Keratinocyte (primary cell): ENCODE data around the gene COX7B2. TPM values are rescaled to one million over a fixed set of nuclear protein-coding genes. Genes with fewer than 3 reads are reported as not detected.

Source experiments
- DNase-seq: peaks from one replicate; pipeline ENCODE4 v3.0.0-alpha.2; 2011; ENCODE audit warnings: low read depth, missing footprints, low spot score
- FAIRE-seq: peaks from 2 replicates; lab custom pipeline; 2011; peaks lifted over from hg19 to GRCh38; lab: Jason Lieb, UNC
- H2AFZ ChIP-seq: 2 replicates; pipeline ENCODE4 v1.6.0; 2012; ENCODE audit warnings: low read length, control low read depth, inconsistent platforms; ENCODE audit not compliant: control insufficient read depth
- H3K27ac ChIP-seq: 2 replicates; pipeline ENCODE4 v1.5.1; 2011; ENCODE audit warnings: low read length; ENCODE audit not compliant: control insufficient read depth, insufficient read depth
- H3K27me3 ChIP-seq: 3 replicates; pipeline ENCODE4 v1.6.0; 2011; ENCODE audit warnings: low read length; ENCODE audit not compliant: control insufficient read depth, insufficient read depth; ENCODE audit errors: extremely low read depth
- H3K36me3 ChIP-seq, 2 experiments: 2 replicates in 1 of 2; 3 replicates in 1 of 2; pipeline ENCODE4 v1.5.1; 2011; ENCODE audit warnings: low read length in 2 of 2, mild to moderate bottlenecking in 1 of 2; ENCODE audit not compliant: control insufficient read depth in 2 of 2, insufficient read depth in 2 of 2; ENCODE audit errors: extremely low read depth in 1 of 2
- H3K4me1 ChIP-seq: 3 replicates; pipeline ENCODE4 v1.5.1; 2011; ENCODE audit warnings: low read length; ENCODE audit not compliant: control insufficient read depth, insufficient read depth; ENCODE audit errors: extremely low read depth
- H3K4me2 ChIP-seq: 3 replicates; pipeline ENCODE4 v1.6.0; 2011; ENCODE audit warnings: low read depth, low read length; ENCODE audit not compliant: control insufficient read depth, insufficient read depth; ENCODE audit errors: extremely low read depth
- H3K4me3 ChIP-seq, 3 experiments: fragments of 200-600 bp in 1 of 3; sonication (generic) in 1 of 3; 2 replicates in 2 of 3; 3 replicates in 1 of 3; pipeline ENCODE4 v1.5.1; 2011 to 2016; ENCODE audit warnings: low read length in 3 of 3, mild to moderate bottlenecking in 3 of 3, control low read depth in 2 of 3, inconsistent platforms in 1 of 3, low read depth in 1 of 3, mixed read lengths in 1 of 3, mixed run types in 1 of 3, moderate library complexity in 1 of 3; ENCODE audit not compliant: control insufficient read depth in 2 of 3, insufficient read depth in 2 of 3; ENCODE audit errors: extremely low read depth in 1 of 3
- H3K79me2 ChIP-seq: 2 replicates; pipeline ENCODE4 v1.6.0; 2012; ENCODE audit warnings: low read length; ENCODE audit not compliant: control insufficient read depth, insufficient read depth
- H3K9ac ChIP-seq: 3 replicates; pipeline ENCODE4 v1.6.0; 2011; ENCODE audit warnings: low read length; ENCODE audit not compliant: control insufficient read depth, insufficient read depth; ENCODE audit errors: extremely low read depth
- H3K9me1 ChIP-seq: 3 replicates; pipeline ENCODE4 v1.6.0; 2011; ENCODE audit warnings: low read length; ENCODE audit not compliant: control insufficient read depth, insufficient read depth; ENCODE audit errors: extremely low read depth
- H3K9me3 ChIP-seq: 2 replicates; pipeline ENCODE4 v1.5.1; 2012; ENCODE audit warnings: low read depth, low read length; ENCODE audit not compliant: control insufficient read depth
- H4K20me1 ChIP-seq: 3 replicates; pipeline ENCODE4 v1.6.0; 2011; ENCODE audit warnings: low read length; ENCODE audit not compliant: control insufficient read depth, insufficient read depth; ENCODE audit errors: extremely low read depth
- CTCF ChIP-seq, 3 experiments: IDR thresholded peaks in 1 of 3; conservative IDR thresholded peaks in 1 of 3; optimal IDR thresholded peaks in 1 of 3; 2 replicates in 2 of 3; 3 replicates in 1 of 3; pipeline versions ENCODE3 to v1.5.1; 2011; ENCODE audit warnings: low read length in 3 of 3, mild to moderate bottlenecking in 3 of 3, moderate library complexity in 2 of 3, control low read depth in 1 of 3, inconsistent platforms in 1 of 3; ENCODE audit not compliant: insufficient read depth in 2 of 3; ENCODE audit errors: extremely low read depth in 1 of 3
- EZH2 ChIP-seq: IDR thresholded peaks from one replicate; pipeline ENCODE4 v1.6.1; 2012; ENCODE audit warnings: inconsistent platforms, mild to moderate bottlenecking, low read length, moderate library complexity
- dilution Hi-C: fragments of 300-500 bp; cut with MboI; formaldehyde crosslinking; loops from one replicate; pipeline ENCODE4 v1.7.0; 2020; ENCODE audit warnings: low sequenced_read_pairs; ENCODE audit not compliant: extremely low pct_ligation_motif_present
- polyA plus RNA-seq, 5 experiments: library from polyadenylated mRNA; depleted of rRNA in 3 of 5; stranded (reverse) in 3 of 5; stranded (forward) in 1 of 5; unstranded in 1 of 5; fragments of >200 nt; gene quantifications; 1 replicate in 1 of 5; 2 replicates in 3 of 5; 3 replicates in 1 of 5; pipeline versions ENCODE4 v1.2.1 to v1.2.3, GENCODE V29; 2011 to 2012; ENCODE audit warnings: missing spikeins in 2 of 5, low read depth in 1 of 5, low replicate concordance in 1 of 5

Gene COX7B2
- polyA plus RNA-seq, 1 donor (not counting 4 experiments of a cell fraction or from before 2014, with no cell fraction given) = not detected

- no peak overlapping the region for H3K9ac ChIP-seq
- DNase-seq = peak; percentile 49
- no peak overlapping the region for H2AFZ ChIP-seq
- TF ChIP-seq EZH2 (no peak), CTCF (optimal IDR thresholded peaks at IDR 0.05 in 1 of 3, IDR thresholded peaks at IDR 0.05 in 1 of 3, conservative IDR thresholded peaks at IDR 0.05 in 1 of 3; ENCODE audit: extremely low read depth in 1 of 3, insufficient read depth in 2 of 3, low read length in 3 of 3) (no peak)
- H3K4me3 ChIP-seq = peak overlapping the region in 2 of 3 experiments; percentile 2 to 45
- no peaks in the 10 kb centered on the region for H3K79me2 ChIP-seq
- H4K20me1 ChIP-seq = no peaks in the 10 kb centered on the region
- dilution Hi-C loops = no loop called here
- H3K36me3 ChIP-seq = no peaks in the 10 kb centered on the region
- peaks cover 6% of the 10 kb centered on the region for H3K4me1 ChIP-seq
- H3K9me1 ChIP-seq = no peaks in the 10 kb centered on the region
- no peaks in the 10 kb centered on the region for H3K9me3 ChIP-seq
- peak overlapping the region; percentile 28 for H3K27ac ChIP-seq
- H3K4me2 ChIP-seq = peak overlapping the region; percentile 80
- H3K27me3 ChIP-seq = no peaks in the 10 kb centered on the region
- peak; percentile 59 for FAIRE-seq
These were observed 24.6 kb upstream of the COX7B2 start for GRCh38 chr4:46933686-46934085.

- no peak overlapping the region for H3K4me2 ChIP-seq
- H3K9me3 ChIP-seq = no peaks in the 10 kb centered on the region
- DNase-seq (no peak), FAIRE-seq (peak; percentile 5)
- H2AFZ ChIP-seq = no peak overlapping the region
- H3K9me1 ChIP-seq = no peaks in the 10 kb centered on the region
- no peaks in the 10 kb centered on the region for H3K36me3 ChIP-seq
- no peaks in the 10 kb centered on the region for H4K20me1 ChIP-seq
- H3K4me3 ChIP-seq = no peak overlapping the region
- H3K27me3 ChIP-seq = no peaks in the 10 kb centered on the region
- H3K9ac ChIP-seq = no peak overlapping the region
- no peak overlapping the region for H3K27ac ChIP-seq
- dilution Hi-C loops = no loop called here
- H3K4me1 ChIP-seq = peaks cover 6% of the 10 kb centered on the region
- TF ChIP-seq EZH2 (no peak), CTCF (optimal IDR thresholded peaks at IDR 0.05 in 1 of 3, IDR thresholded peaks at IDR 0.05 in 1 of 3, conservative IDR thresholded peaks at IDR 0.05 in 1 of 3; ENCODE audit: extremely low read depth in 1 of 3, insufficient read depth in 2 of 3, low read length in 3 of 3) (peak; percentile 52 to 70 (median 68))
- no peaks in the 10 kb centered on the region for H3K79me2 ChIP-seq
These were observed 22.9 kb upstream of the COX7B2 start for GRCh38 chr4:46931981-46932380.
